OCI-LY1 (cell line): ENCODE measurements around the gene WWOX.

ENCODE experiments used
- EZH2 ChIP-seq: fragments of 200-600 bp; sonication (generic), shearing (Covaris generic); IDR thresholded peaks from 2 replicates; pipeline ENCODE4 v1.8.0; 2017; ENCODE audit warnings: borderline replicate concordance, mixed run types, mild to moderate bottlenecking, antibody characterized with exemption, low read length, moderate library complexity, mixed read lengths
- TF ChIP-seq, protein P1 (sequence below): fragments of 200-600 bp; sonication (generic), shearing (Covaris generic); IDR thresholded peaks from 2 replicates; pipeline ENCODE4 v1.5.1; 2017; ENCODE audit warnings: mild to moderate bottlenecking, antibody characterized with exemption, low read length, moderate library complexity, mixed read lengths

DNA sequence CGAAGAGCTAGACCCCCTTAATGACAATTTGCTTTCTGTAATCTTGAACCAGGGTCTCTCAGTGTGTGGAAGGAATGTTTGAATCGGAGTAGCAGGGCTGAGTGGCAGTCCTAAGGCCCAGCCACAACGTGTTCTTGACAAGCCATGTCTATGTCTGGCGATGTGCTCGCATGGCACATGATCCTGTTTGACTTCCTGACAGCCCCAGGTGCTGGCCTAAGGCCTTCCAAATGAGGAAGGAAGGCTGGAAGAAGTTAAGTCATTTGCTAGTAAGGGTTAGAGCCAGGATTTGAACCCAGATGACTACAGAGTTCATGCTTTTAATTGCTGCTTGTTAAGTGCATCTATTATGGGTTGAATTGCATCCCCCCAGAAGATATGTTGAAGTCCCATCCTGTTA lies 1014.4 kb downstream of the WWOX start:
- no peak for TF ChIP-seq EZH2
- TF ChIP-seq, protein P1, sequence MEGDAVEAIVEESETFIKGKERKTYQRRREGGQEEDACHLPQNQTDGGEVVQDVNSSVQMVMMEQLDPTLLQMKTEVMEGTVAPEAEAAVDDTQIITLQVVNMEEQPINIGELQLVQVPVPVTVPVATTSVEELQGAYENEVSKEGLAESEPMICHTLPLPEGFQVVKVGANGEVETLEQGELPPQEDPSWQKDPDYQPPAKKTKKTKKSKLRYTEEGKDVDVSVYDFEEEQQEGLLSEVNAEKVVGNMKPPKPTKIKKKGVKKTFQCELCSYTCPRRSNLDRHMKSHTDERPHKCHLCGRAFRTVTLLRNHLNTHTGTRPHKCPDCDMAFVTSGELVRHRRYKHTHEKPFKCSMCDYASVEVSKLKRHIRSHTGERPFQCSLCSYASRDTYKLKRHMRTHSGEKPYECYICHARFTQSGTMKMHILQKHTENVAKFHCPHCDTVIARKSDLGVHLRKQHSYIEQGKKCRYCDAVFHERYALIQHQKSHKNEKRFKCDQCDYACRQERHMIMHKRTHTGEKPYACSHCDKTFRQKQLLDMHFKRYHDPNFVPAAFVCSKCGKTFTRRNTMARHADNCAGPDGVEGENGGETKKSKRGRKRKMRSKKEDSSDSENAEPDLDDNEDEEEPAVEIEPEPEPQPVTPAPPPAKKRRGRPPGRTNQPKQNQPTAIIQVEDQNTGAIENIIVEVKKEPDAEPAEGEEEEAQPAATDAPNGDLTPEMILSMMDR = no peak
